ENCODE results near the gene RFC3.

RFC3 gene

GRCh38 chr13:33845572-33846302, 27.8 kb downstream of the RFC3 start:
- in situ Hi-C loops (cut with MboI; ENCODE audit: low sequenced_read_pairs, unreplicated experiment), result no loop called here
- TF ChIP-seq, protein P1, sequence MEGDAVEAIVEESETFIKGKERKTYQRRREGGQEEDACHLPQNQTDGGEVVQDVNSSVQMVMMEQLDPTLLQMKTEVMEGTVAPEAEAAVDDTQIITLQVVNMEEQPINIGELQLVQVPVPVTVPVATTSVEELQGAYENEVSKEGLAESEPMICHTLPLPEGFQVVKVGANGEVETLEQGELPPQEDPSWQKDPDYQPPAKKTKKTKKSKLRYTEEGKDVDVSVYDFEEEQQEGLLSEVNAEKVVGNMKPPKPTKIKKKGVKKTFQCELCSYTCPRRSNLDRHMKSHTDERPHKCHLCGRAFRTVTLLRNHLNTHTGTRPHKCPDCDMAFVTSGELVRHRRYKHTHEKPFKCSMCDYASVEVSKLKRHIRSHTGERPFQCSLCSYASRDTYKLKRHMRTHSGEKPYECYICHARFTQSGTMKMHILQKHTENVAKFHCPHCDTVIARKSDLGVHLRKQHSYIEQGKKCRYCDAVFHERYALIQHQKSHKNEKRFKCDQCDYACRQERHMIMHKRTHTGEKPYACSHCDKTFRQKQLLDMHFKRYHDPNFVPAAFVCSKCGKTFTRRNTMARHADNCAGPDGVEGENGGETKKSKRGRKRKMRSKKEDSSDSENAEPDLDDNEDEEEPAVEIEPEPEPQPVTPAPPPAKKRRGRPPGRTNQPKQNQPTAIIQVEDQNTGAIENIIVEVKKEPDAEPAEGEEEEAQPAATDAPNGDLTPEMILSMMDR (IDR thresholded peaks at IDR 0.05; ENCODE audit: borderline replicate concordance, control extremely low read depth, extremely low read depth, insufficient read depth, missing control alignments), result no peak
- no peak for DNase-seq (ENCODE audit: low spot score)

GRCh38 chr13:33846303-33847062, 28.5 kb downstream of the RFC3 start:
- no peak for DNase-seq (ENCODE audit: low spot score)
- TF ChIP-seq, protein P1 (IDR thresholded peaks at IDR 0.05; ENCODE audit: borderline replicate concordance, control extremely low read depth, extremely low read depth, insufficient read depth, missing control alignments), result no peak
- in situ Hi-C loops (cut with MboI; ENCODE audit: low sequenced_read_pairs, unreplicated experiment), result no loop called here

- no peak for DNase-seq (ENCODE audit: low spot score)
- in situ Hi-C loops (cut with MboI; ENCODE audit: low sequenced_read_pairs, unreplicated experiment), result no loop called here
These were observed 31.3 kb downstream of the RFC3 start for GRCh38 chr13:33849211-33849610.

GRCh38 chr13:33855371-33855895, 37.5 kb downstream of the RFC3 start:
- in situ Hi-C loops (cut with MboI; ENCODE audit: low sequenced_read_pairs, unreplicated experiment), result no loop called here
- TF ChIP-seq, protein P1 (IDR thresholded peaks at IDR 0.05; ENCODE audit: borderline replicate concordance, control extremely low read depth, extremely low read depth, insufficient read depth, missing control alignments), result no peak
- no peak for DNase-seq (ENCODE audit: low spot score)

More at GRCh38 chr13:33849211-33849610, 31.3 kb downstream of the RFC3 start:
- TF ChIP-seq, protein P1 (IDR thresholded peaks at IDR 0.05; ENCODE audit: borderline replicate concordance, control extremely low read depth, extremely low read depth, insufficient read depth, missing control alignments), result no peak

- TF ChIP-seq, protein P1 (IDR thresholded peaks at IDR 0.05; ENCODE audit: borderline replicate concordance, control extremely low read depth, extremely low read depth, insufficient read depth, missing control alignments), result no peak
- DNase-seq (ENCODE audit: low spot score), result no peak
- in situ Hi-C loops (cut with MboI; ENCODE audit: low sequenced_read_pairs, unreplicated experiment), result no loop called here
These were observed 41.8 kb downstream of the RFC3 start for GRCh38 chr13:33859691-33860303.

DNA sequence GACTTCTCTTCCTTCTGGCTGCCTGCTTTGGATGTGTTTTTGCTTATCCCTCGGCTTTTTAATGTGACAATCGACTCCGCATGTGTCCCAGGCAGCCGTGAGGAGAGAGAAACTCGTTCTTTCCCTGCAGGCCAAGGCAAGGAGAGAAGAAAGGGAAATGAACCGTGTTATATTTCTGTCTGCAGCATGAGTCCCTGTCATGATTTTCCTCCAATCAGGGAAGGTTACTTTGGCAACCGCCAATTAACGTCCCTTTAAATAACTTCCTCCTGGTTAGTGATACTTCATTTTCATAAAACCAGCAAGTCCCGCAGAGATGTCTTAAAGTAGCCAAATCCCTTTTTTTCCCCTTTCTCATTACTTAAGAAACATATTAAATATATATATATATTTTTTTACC, 42.6 kb downstream of the RFC3 start:
- TF ChIP-seq, protein P1 (IDR thresholded peaks at IDR 0.05; ENCODE audit: borderline replicate concordance, control extremely low read depth, extremely low read depth, insufficient read depth, missing control alignments), result no peak
- in situ Hi-C loops (cut with MboI; ENCODE audit: low sequenced_read_pairs, unreplicated experiment), result no loop called here
- no peak for DNase-seq (ENCODE audit: low spot score)
